Lung (tissue), 12 donors: ENCODE data around the gene ANKRD44. TPM values are rescaled to one million over a fixed set of nuclear protein-coding genes. Genes with fewer than 3 reads are reported as not detected.
A peak's percentile ranks its signal among the peaks of the same experiment; 100 is the strongest.

Source experiments
- ATAC-seq: fragments of 200-7000 bp; cut with Tn5 transposase; one replicate; pipeline ENCODE4 v1.9.1; 2020; ENCODE audit warnings: moderate number of reproducible peaks; ENCODE audit not compliant: insufficient read depth, low FRiP score
- DNase-seq, 3 donors: peaks; one replicate each; pipeline ENCODE4 v3.0.0-alpha.2; 2013 to 2017
- H3K27ac ChIP-seq, 2 donors: one replicate each; pipeline ENCODE4 v1.5.1; 2013; ENCODE audit warnings: mild to moderate bottlenecking in 2 of 2, moderate library complexity in 2 of 2, control low read depth in 1 of 2, inconsistent platforms in 1 of 2, low read depth in 1 of 2, low read length in 1 of 2
- H3K27me3 ChIP-seq, 3 donors: one replicate each; pipeline ENCODE4 v1.5.1; 2013; ENCODE audit warnings: low read length in 2 of 3; ENCODE audit not compliant: control insufficient read depth in 3 of 3, insufficient read depth in 3 of 3
- H3K36me3 ChIP-seq, 4 donors: one replicate each; pipeline ENCODE4 v1.5.1; 2013; ENCODE audit warnings: low read length in 4 of 4, mild to moderate bottlenecking in 1 of 4, moderate library complexity in 1 of 4; ENCODE audit not compliant: control insufficient read depth in 4 of 4, insufficient read depth in 4 of 4
- H3K4me1 ChIP-seq, 5 donors: one replicate each; pipeline ENCODE4 v1.5.1; 2013; ENCODE audit warnings: low read length in 5 of 5, mild to moderate bottlenecking in 2 of 5, moderate library complexity in 1 of 5; ENCODE audit not compliant: control insufficient read depth in 5 of 5, insufficient read depth in 5 of 5
- H3K4me3 ChIP-seq: one replicate; pipeline ENCODE4 v1.5.1; 2013; ENCODE audit warnings: mild to moderate bottlenecking, control low read depth, moderate library complexity
- H3K9ac ChIP-seq, 2 donors: one replicate each; pipeline ENCODE4 v1.5.1; 2013; ENCODE audit warnings: low read length in 2 of 2, control low read depth in 1 of 2; ENCODE audit not compliant: insufficient read depth in 1 of 2
- H3K9me3 ChIP-seq, 4 donors: one replicate each; pipeline ENCODE4 v1.5.1; 2013; ENCODE audit warnings: low read length in 3 of 4, mild to moderate bottlenecking in 1 of 4, moderate library complexity in 1 of 4; ENCODE audit not compliant: control insufficient read depth in 4 of 4, insufficient read depth in 3 of 4
- WGBS, 2 donors: extraction: QIAGEN DNeasy Blood & Tissue Kit; methylation state at CpG; one replicate each; pipeline ENCODE4 v1.1.7; 2013; 5-methylcytosine and 5-hydroxymethylcytosine counted together
- polyA plus RNA-seq, 2 donors: library from polyadenylated mRNA; stranded (reverse); fragments of 200-250 nt; gene quantifications; one replicate each; pipeline ENCODE4 v1.2.1, GENCODE V29; 2013
- total RNA-seq, 2 donors: library from RNA; depleted of rRNA in 1 of 2; stranded (reverse); fragments of >200 nt in 1 of 2; gene quantifications; one replicate each; pipeline ENCODE4 v1.2.1, GENCODE V29; 2014 to 2021
- TF ChIP-seq, protein P1 (sequence below): IDR thresholded peaks from 2 replicates; pipeline ENCODE4 v1.5.1; 2012; ENCODE audit warnings: mild to moderate bottlenecking; ENCODE audit errors: control extremely low read depth, extremely low read depth
- donor health status: control.
- donor health status: control.
- donor health status: Bipolar disorder and iron deficiency.
- donor health status: healthy.
- donor health status: DM: yes; HTN: yes; CAD: no.

The ANKRD44 gene
- total and polyA plus RNA-seq, 4 donors: 7.1 to 73.8 (median 20.3) TPM

- no peak for DNase-seq
- Histone ChIP-seq H3K9ac (no peak overlapping the region), H3K4me1 (peaks cover 0 to 10% (median 2%) of the 10 kb centered on the region in 5 donors), H3K4me3 (no peak overlapping the region), H3K27ac (no peak overlapping the region), H3K27me3 (no peaks in the 10 kb centered on the region), H3K36me3 (peaks cover 0 to 4% (median under 1%) of the 10 kb centered on the region in 4 donors), H3K9me3 (no peaks in the 10 kb centered on the region)
- TF ChIP-seq, protein P1, sequence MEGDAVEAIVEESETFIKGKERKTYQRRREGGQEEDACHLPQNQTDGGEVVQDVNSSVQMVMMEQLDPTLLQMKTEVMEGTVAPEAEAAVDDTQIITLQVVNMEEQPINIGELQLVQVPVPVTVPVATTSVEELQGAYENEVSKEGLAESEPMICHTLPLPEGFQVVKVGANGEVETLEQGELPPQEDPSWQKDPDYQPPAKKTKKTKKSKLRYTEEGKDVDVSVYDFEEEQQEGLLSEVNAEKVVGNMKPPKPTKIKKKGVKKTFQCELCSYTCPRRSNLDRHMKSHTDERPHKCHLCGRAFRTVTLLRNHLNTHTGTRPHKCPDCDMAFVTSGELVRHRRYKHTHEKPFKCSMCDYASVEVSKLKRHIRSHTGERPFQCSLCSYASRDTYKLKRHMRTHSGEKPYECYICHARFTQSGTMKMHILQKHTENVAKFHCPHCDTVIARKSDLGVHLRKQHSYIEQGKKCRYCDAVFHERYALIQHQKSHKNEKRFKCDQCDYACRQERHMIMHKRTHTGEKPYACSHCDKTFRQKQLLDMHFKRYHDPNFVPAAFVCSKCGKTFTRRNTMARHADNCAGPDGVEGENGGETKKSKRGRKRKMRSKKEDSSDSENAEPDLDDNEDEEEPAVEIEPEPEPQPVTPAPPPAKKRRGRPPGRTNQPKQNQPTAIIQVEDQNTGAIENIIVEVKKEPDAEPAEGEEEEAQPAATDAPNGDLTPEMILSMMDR: no peak
- 81 to 90% methylated on average over 10 of the region's 10 CpGs for WGBS, 2 donors
- no peak for ATAC-seq
These were observed 219.7 kb downstream of the ANKRD44 start for GRCh38 chr2:197090742-197091367.

DNA sequence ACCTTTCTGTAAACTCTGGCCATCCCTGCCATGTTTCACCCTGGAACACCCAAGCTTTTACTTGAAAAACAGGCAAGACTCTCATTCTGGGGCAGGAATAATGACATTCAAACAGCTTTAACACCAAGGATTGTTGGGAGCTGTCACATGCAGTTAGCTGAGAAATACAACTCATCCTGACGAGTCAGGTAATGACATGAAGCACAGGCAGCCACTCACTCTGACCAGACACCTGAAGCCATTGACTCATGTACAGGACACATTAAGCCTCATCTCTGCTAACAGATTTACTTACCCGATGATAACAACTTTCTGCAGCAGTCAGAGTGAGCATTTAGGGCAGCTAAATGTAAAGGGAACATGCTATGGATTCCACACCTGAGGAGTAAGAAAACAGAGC lies 220.9 kb downstream of the ANKRD44 start:
- H3K4me1 ChIP-seq: peaks cover 0 to 10% (median 2%) of the 10 kb centered on the region in 5 donors
- TF ChIP-seq, protein P1: no peak
- H3K27ac ChIP-seq: no peak overlapping the region
- H3K27me3 ChIP-seq: no peaks in the 10 kb centered on the region
- WGBS, 2 donors: 92 to 99% methylated on average over 2 of the region's 2 CpGs
- ATAC-seq: no peak
- no peak overlapping the region for H3K4me3 ChIP-seq
- DNase-seq: no peak
- H3K9me3 ChIP-seq: no peaks in the 10 kb centered on the region
- H3K9ac ChIP-seq: no peak overlapping the region
- peaks cover 0 to 4% (median under 1%) of the 10 kb centered on the region in 4 donors for H3K36me3 ChIP-seq

DNA sequence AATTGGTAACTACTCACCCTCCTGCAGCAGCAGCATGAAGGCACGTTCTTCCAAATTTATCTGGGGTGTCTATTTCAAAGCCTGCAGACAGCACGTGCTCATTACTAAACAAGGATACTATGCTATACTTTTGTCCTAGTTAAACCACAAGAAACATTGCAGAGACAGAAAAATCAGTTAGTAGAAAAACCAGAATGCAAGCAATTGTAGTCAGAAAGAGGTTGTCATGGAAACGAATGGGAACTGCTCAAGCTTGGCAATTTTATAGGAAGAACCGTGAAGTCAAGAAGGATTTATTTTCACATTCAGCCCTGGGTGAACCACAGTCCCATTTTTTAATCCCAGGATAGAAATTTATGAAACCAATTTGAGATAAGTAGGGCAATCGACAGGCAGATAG lies 221.9 kb downstream of the ANKRD44 start:
- H3K27ac ChIP-seq: no peak overlapping the region
- no peak for ATAC-seq
- H3K4me1 ChIP-seq: peaks cover 0 to 10% (median 2%) of the 10 kb centered on the region in 5 donors
- H3K36me3 ChIP-seq: peaks cover 0 to 4% (median 1%) of the 10 kb centered on the region in 4 donors
- peak in 2 of 3 donors; percentile 57 to 63 for DNase-seq
- H3K9ac ChIP-seq: no peak overlapping the region
- no peaks in the 10 kb centered on the region for H3K9me3 ChIP-seq
- TF ChIP-seq, protein P1: no peak
- 74 to 86% methylated on average over 5 of the region's 5 CpGs for WGBS, 2 donors
- no peak overlapping the region for H3K4me3 ChIP-seq
- no peaks in the 10 kb centered on the region for H3K27me3 ChIP-seq
